Measurements from ENCODE around the gene FAM76B. TPM values are rescaled to one million over a fixed set of nuclear protein-coding genes. Genes with fewer than 3 reads are reported as not detected.

FAM76B gene
- total RNA-seq, result 10 to 100 TPM; 46.3 to 69.3 TPM

DNA sequence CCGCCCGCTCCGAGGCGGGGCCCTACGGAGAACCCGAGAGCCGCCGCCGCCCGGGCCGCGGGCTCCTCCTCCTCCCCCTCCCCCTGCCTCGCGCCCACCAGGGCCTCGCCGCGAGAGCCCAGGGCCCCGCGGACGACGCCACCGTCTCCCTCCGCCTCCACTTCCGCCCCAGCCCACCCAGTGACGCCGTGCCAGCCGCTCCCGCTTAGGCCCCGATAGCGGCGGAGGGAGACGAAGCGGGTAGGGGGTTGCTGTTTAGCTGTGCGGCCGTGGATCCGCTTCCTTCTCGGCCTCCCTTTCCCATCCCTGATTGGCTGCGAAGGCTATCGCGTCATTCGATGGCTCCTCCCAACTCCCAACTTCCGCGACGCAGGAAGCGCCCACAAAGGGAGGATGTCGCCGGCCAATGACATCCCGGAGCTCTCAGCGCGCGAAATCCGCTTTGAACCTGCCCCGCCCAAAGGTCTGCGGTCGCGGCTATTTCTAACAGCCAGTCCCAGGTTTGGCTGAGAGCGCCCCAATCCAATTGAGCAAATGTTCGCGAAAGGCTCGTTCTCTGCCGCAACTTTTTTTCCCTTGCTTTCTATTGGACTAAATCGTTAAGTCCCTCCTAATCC is at the start of gene FAM76B:
Gene FAM76B (minus strand): TSS at position 277 of the 617 bp plus-strand sequence. CDS start 304 bp downstream, outside the sequence.
- Mint-ChIP-seq H3K27me3 (no peaks in the 10 kb centered on the region), H3K4me3 (peak within 1 kb of the TSS; percentile 99), H3K36me3 (ENCODE audit: low read depth) (peaks cover 61% of the 10 kb centered on the region), H3K9me3 (ENCODE audit: low read depth) (no peaks in the 10 kb centered on the region), H3K4me1 (peaks cover 50% of the 10 kb centered on the region), H3K27ac (peak within 1 kb of the TSS; percentile 100)
- intact Hi-C loops (cut with DNase I, micrococcal nuclease), result loop anchor here (1.0 to 5.0 kb wide), 17 partner anchors 133 to 1661 kb away; partner anchors contain the start of genes ANKRD49 (in 2 of the 2), CWC15 (in 2 of the 2), KDM4D (in 2 of the 2) and MRE11 (in 2 of the 2)
- DNase-seq (peak; percentile 99), ATAC-seq (peak; percentile 81)
- POLR2A ChIA-PET, result interaction anchor here (0.7 to 2.1 kb wide), 17 partner anchors 11 to 816 kb away, joined by 3 to 19 read pairs (median 3); partner anchors contain the start of genes CCDC82, CWC15, JRKL and KDM4D
- CTCF ChIA-PET, result interaction anchor here (0.6 to 1.9 kb wide), 9 partner anchors 11 to 813 kb away, joined by 3 to 8 read pairs (median 4); partner anchors contain the start of genes CCDC82, JRKL and SRSF8

DNA sequence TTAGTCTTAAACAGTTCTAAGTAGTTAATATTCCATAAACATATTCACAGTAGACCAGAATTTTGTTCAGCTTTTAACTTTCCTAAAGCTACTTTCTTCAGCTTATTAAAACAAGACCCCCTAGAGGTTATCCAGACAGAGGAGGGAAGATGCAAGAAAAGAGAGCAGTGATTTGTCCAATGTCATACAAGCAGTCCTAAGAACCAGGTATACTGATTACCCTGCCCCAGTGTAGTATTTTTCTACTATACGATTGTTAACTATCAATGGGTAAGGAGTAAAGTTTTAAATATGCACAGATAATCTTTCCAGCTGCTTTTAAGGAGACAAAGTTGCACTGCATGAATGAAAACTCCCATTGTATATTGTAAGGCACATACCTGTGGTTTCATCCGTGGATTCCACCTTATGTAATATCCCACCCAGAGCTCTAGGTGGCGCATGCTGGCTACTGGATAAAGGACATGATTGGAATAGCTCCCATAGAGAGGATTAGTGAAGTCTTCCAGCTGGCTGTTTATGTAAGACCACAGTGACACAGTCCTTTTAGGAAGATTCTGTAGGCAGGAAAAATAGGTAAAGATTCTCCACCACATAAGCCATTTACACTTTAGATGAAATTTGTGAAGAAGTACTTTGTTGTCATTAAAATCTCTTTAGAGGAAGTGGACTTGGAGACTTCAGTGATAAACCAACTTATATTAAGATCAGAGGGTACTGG is 46.3 kb upstream of the FAM76B start:
- Mint-ChIP-seq H3K27ac (no peak overlapping the region), H3K27me3 (no peaks in the 10 kb centered on the region), H3K4me3 (no peak overlapping the region), H3K9me3 (ENCODE audit: low read depth) (no peaks in the 10 kb centered on the region), H3K36me3 (ENCODE audit: low read depth) (peaks cover 43% of the 10 kb centered on the region), H3K4me1 (peaks cover 6% of the 10 kb centered on the region)
- DNase-seq, result peak; percentile 69
- intact Hi-C loops (cut with DNase I, micrococcal nuclease), result loop anchor here (1.0 to 5.0 kb wide), 9 partner anchors 86 to 590 kb away; partner anchors contain the start of genes MAML2 (in 2 of the 2) and MTMR2 (in 1 of the 2)
- ChIA-PET CTCF (interaction anchor here (0.6 to 5.0 kb wide), 36 partner anchors 9 to 684 kb away, joined by 3 to 39 read pairs (median 4); partner anchors contain the start of genes FAM76B and MAML2), POLR2A (interaction anchor here (0.5 to 0.7 kb wide), 2 partner anchors 190 to 503 kb away, joined by 3 read pairs; no protein-coding TSS in a partner anchor)
- peak; percentile 87 for ATAC-seq

DNA sequence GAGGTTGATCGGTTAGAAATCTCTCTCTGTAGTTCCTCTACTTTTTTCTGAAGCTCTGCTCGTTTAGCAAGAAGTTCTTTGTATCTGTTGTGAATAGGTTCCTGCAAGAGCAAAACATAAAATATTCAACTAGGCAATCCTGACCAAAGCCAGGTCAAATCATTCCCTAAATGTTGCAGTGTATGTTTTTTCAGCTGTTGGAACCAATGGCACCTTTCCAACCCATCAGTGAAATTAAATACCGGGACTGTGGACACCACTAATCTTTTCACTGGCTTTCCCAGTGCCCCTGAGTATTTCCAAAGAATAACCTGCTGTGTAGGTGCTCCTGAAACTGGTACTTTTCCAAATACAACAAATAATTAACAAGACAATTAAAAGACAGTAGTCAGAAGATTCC is 45.8 kb upstream of the FAM76B start:
- H3K36me3 Mint-ChIP-seq (ENCODE audit: low read depth), result peaks cover 46% of the 10 kb centered on the region
- peaks cover 11% of the 10 kb centered on the region for H3K4me1 Mint-ChIP-seq
- no peak for ATAC-seq
- H3K27me3 Mint-ChIP-seq, result no peaks in the 10 kb centered on the region
- no peak overlapping the region for H3K4me3 Mint-ChIP-seq
- H3K27ac Mint-ChIP-seq, result no peak overlapping the region
- POLR2A ChIA-PET, result interaction anchor here (0.7 kb wide), 1 partner anchor 503 kb away, joined by 3 read pairs; no protein-coding TSS in a partner anchor
- no peak for DNase-seq
- no peaks in the 10 kb centered on the region for H3K9me3 Mint-ChIP-seq (ENCODE audit: low read depth)
- intact Hi-C loops (cut with DNase I, micrococcal nuclease), result loop anchor here (5.0 kb wide), 4 partner anchors 87 to 507 kb away; partner anchors contain the start of genes MAML2 (in 1 of the 2) and MTMR2 (in 1 of the 2)
- CTCF ChIA-PET, result interaction anchor here (0.7 to 5.0 kb wide), 26 partner anchors 9 to 683 kb away, joined by 3 to 39 read pairs (median 4); partner anchors contain the start of gene MAML2

DNA sequence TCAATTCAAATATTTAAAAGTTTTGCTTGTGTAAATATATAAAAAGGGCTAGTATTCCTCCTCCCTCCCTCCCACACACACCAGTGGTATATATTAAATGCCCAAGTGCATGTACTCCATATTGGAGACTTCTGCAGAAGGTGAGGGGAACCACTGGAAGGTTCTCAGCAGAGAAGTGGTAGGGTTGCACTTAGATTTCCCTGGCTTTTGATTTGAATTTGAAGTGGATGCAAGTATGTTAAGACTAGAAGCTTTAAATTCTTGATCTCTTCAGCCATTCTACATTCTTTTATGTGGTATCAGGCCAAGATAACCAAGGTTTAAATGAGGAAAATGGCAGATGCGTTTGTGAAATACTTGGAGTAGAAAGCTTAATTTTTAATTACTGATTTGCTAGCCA is 43.8 kb upstream of the FAM76B start:
- ChIA-PET POLR2A (no interaction called here), CTCF (interaction anchor here (1.1 to 5.0 kb wide), 7 partner anchors 10 to 593 kb away, joined by 3 to 39 read pairs (median 6); partner anchors contain the start of gene MAML2)
- no peaks in the 10 kb centered on the region for H3K27me3 Mint-ChIP-seq
- H3K36me3 Mint-ChIP-seq (ENCODE audit: low read depth), result peaks cover 49% of the 10 kb centered on the region
- DNase-seq (no peak), ATAC-seq (no peak)
- H3K27ac Mint-ChIP-seq, result no peak overlapping the region
- intact Hi-C loops (cut with DNase I, micrococcal nuclease), result no loop called here
- H3K4me3 Mint-ChIP-seq, result no peak overlapping the region
- H3K9me3 Mint-ChIP-seq (ENCODE audit: low read depth), result no peaks in the 10 kb centered on the region
- H3K4me1 Mint-ChIP-seq, result peaks cover 18% of the 10 kb centered on the region

DNA sequence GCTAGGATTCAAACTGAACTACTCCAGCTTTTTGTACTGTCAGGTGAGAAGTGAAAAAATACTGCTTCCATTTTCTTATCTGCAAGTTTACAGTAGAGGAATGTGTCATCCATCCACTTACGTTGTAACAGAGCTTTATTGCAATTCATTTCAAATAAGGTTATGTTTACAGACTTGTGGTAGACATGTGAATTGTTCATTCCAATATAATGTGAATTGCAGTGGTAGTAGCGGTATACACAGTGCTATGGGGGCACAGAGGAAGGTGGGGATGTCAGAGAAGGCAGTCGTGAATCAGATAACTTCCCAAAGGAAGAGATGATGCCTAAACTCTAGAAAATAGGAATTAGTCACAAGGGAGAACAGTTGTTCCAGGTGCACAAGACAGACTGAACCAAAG is 43.2 kb upstream of the FAM76B start:
- no peak for ATAC-seq
- POLR2A ChIA-PET, result no interaction called here
- Mint-ChIP-seq H3K36me3 (ENCODE audit: low read depth) (peaks cover 46% of the 10 kb centered on the region), H3K4me3 (no peak overlapping the region), H3K9me3 (ENCODE audit: low read depth) (no peaks in the 10 kb centered on the region), H3K27ac (peak overlapping the region; percentile 10), H3K27me3 (no peaks in the 10 kb centered on the region), H3K4me1 (peaks cover 18% of the 10 kb centered on the region)
- intact Hi-C loops (cut with DNase I, micrococcal nuclease), result no loop called here
- CTCF ChIA-PET, result interaction anchor here (0.8 to 5.0 kb wide), 9 partner anchors 9 to 737 kb away, joined by 3 to 39 read pairs (median 5); partner anchors contain the start of gene MAML2
- DNase-seq, result no peak

DNA sequence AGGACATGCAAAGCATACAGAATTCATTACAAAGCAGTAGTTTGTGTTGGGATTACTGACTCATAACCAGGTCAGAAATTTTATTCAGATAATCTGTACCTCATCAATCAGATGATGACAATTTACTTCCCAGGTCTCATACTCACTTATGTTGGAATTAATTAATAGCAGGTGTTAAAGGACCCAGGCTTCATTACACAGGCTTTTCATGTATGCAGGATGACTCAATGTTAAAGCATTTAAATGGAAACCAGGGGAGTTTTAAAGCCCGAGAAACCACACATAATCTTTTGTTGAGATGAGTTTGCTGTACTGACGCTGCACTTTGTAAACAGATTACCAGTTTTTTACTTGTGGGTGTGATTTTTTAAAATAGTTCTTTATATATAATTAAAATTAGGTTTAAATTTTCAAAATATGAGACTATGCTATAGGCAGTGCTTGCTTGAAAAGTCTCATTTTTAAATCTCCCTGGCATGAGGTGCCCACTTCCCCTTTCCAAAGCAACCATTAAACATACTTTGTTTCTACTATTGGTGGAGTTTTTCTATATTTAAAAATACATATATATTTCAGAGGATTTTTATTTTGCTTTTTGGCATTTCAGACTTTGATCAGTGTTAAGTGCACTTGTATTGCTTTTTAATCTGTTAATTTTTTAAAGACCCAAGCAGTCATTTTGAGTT is 41.8 kb upstream of the FAM76B start:
- no peak overlapping the region for H3K4me3 Mint-ChIP-seq
- no peaks in the 10 kb centered on the region for H3K9me3 Mint-ChIP-seq (ENCODE audit: low read depth)
- CTCF ChIA-PET, result interaction anchor here (1.0 to 2.4 kb wide), 3 partner anchors 13 to 374 kb away, joined by 3 to 6 read pairs (median 3); no protein-coding TSS in a partner anchor
- H3K4me1 Mint-ChIP-seq, result peaks cover 18% of the 10 kb centered on the region
- peak overlapping the region; percentile 51 for H3K27ac Mint-ChIP-seq
- no peak for DNase-seq
- POLR2A ChIA-PET, result no interaction called here
- ATAC-seq, result peak; percentile 36
- H3K27me3 Mint-ChIP-seq, result no peaks in the 10 kb centered on the region
- intact Hi-C loops (cut with DNase I, micrococcal nuclease), result no loop called here
- peaks cover 42% of the 10 kb centered on the region for H3K36me3 Mint-ChIP-seq (ENCODE audit: low read depth)

DNA sequence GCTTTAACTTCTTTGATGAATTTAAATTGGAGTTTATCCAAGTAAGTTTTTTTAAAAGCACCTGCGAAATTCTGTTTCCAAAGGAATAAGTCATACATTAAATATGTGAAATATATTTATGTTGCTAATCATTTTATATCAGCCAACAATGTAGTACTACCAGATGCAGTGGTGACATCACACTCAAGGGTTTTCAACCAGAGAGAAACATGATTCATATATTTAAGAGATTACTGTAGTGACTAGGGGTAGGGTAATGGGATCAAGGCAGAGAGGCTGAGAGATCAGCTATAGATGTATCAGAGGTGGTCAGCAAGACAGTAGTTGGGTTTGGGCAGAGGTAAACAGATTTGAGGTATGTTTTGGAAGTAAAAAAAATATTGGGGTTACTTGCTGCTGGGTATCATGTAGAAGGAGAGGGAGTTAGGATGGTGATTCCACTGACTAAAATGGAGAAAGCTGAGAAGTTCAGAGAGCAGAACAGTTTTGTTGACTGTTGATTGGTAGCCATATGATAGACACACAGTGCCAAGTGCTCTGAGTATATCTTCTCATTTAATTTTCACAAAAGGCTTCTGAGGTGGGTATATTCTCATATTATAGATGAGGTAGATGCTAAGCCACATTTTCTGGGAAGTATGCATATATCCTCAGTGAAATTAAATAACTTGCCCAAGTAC is 40.1 kb upstream of the FAM76B start:
- Mint-ChIP-seq H3K27me3 (no peaks in the 10 kb centered on the region), H3K4me3 (no peak overlapping the region), H3K36me3 (ENCODE audit: low read depth) (peaks cover 45% of the 10 kb centered on the region), H3K9me3 (ENCODE audit: low read depth) (no peaks in the 10 kb centered on the region), H3K27ac (peak overlapping the region; percentile 63), H3K4me1 (peaks cover 15% of the 10 kb centered on the region)
- DNase-seq (peak; percentile 8), ATAC-seq (peak; percentile 91)
- CTCF ChIA-PET, result interaction anchor here (0.7 to 2.4 kb wide), 6 partner anchors 11 to 596 kb away, joined by 3 to 8 read pairs (median 4); no protein-coding TSS in a partner anchor
- intact Hi-C loops (cut with DNase I, micrococcal nuclease), result no loop called here
- POLR2A ChIA-PET, result no interaction called here

DNA sequence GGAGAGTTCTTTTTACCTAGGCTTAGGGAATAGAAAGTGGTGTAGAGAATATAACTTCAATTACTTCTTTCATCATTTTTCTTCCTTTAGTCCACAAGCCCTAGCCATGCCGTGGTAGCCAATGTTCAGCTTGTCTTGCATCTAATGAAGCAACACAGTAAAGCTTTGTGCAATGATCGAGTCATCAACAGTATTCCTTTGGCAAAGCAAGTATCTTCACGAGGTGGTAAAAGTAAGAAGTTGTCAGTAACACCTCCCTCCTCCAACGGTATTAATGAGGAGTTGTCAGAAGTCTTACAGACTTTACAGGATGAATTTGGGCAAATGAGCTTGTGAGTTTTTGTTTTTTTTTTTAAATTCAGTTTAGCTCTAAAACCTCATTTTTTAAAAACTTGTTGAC is 38.1 kb upstream of the FAM76B start:
- CTCF ChIA-PET, result interaction anchor here (0.8 to 1.9 kb wide), 3 partner anchors 34 to 566 kb away, joined by 3 to 8 read pairs (median 3); no protein-coding TSS in a partner anchor
- Mint-ChIP-seq H3K4me3 (no peak overlapping the region), H3K4me1 (peaks cover 15% of the 10 kb centered on the region), H3K36me3 (ENCODE audit: low read depth) (peaks cover 44% of the 10 kb centered on the region), H3K27me3 (no peaks in the 10 kb centered on the region), H3K27ac (no peak overlapping the region), H3K9me3 (ENCODE audit: low read depth) (no peaks in the 10 kb centered on the region)
- intact Hi-C loops (cut with DNase I, micrococcal nuclease), result no loop called here
- DNase-seq, result no peak
- POLR2A ChIA-PET, result no interaction called here
- ATAC-seq, result no peak

DNA sequence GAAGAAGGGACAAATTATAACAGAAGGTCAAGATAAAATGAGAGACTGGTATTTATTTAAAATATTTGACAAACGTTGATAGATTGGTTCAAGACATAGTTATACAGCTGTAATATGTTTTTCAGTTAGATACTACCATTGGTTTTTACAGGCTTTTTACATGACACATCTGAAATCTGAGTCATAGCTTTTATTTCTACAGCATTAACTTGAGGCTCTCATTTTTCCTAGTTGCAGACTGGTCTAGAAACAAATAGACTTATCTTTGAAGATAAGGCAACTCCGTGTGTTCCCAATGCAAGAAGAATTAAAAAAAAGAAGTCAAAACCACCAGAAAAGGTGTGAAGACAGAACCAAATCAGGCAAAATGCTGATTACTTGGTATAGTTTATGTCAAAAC is 32.1 kb upstream of the FAM76B start:
- H3K36me3 Mint-ChIP-seq (ENCODE audit: low read depth), result peaks cover 55% of the 10 kb centered on the region
- ATAC-seq (peak; percentile 39), DNase-seq (no peak)
- H3K27ac Mint-ChIP-seq, result no peak overlapping the region
- H3K9me3 Mint-ChIP-seq (ENCODE audit: low read depth), result no peaks in the 10 kb centered on the region
- H3K27me3 Mint-ChIP-seq, result no peaks in the 10 kb centered on the region
- POLR2A ChIA-PET, result no interaction called here
- H3K4me1 Mint-ChIP-seq, result no peaks in the 10 kb centered on the region
- intact Hi-C loops (cut with DNase I, micrococcal nuclease), result no loop called here
- CTCF ChIA-PET, result interaction anchor here (2.0 kb wide), 1 partner anchor 15 kb away, joined by 6 read pairs; no protein-coding TSS in a partner anchor
- no peak overlapping the region for H3K4me3 Mint-ChIP-seq

DNA sequence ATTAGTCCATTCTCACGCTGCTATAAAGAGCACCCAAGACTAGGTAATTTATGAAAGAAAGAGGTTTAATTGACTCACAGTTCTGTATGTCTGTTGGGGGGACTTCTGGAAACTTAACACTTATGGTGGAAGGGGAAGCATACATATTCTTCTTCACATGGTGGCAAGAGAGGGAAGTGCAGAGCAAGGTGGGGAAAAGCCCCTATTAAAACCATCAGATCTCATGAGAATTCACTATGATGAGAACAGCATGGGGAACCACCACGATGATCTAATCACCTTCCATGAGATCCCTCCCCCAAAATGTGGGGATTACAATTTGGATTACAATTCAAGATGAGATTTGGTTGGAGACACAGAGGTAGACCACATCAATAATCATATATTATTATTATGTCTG is 26.5 kb upstream of the FAM76B start:
- Mint-ChIP-seq H3K36me3 (ENCODE audit: low read depth) (peaks cover 40% of the 10 kb centered on the region), H3K27me3 (no peaks in the 10 kb centered on the region), H3K4me3 (no peak overlapping the region), H3K27ac (no peak overlapping the region), H3K9me3 (ENCODE audit: low read depth) (no peaks in the 10 kb centered on the region), H3K4me1 (peaks cover 3% of the 10 kb centered on the region)
- ChIA-PET POLR2A (no interaction called here), CTCF (no interaction called here)
- ATAC-seq (no peak), DNase-seq (no peak)
- intact Hi-C loops (cut with DNase I, micrococcal nuclease), result no loop called here
